Thyroid gland (tissue), 4 donors: ENCODE measurements around the gene TSPO. TPM values are rescaled to one million over a fixed set of nuclear protein-coding genes. Genes with fewer than 3 reads are reported as not detected.
"Not testable (repeated sequence)": the region's sequence is repeated elsewhere in the genome, so short reads cannot be mapped to it uniquely, and the experiment has no call there.

Experiments used
- DNase-seq, 2 donors: peaks; one replicate each; pipeline ENCODE4 v3.0.0-alpha.2; 2019
- H3K27ac ChIP-seq, 3 donors: fragments of 200-600 bp; sonication (generic); 1 replicate in 2 of 3; 2 replicates in 1 of 3; pipeline ENCODE4 v1.5.1; 2016 to 2019; ENCODE audit warnings: mild to moderate bottlenecking in 1 of 3, moderate library complexity in 1 of 3
- H3K27me3 ChIP-seq: fragments of 200-600 bp; sonication (generic); one replicate; pipeline ENCODE4 v1.5.1; 2019
- H3K36me3 ChIP-seq, 2 donors: fragments of 200-600 bp; sonication (generic); one replicate each; pipeline ENCODE4 v1.5.1; 2016 to 2019
- H3K4me1 ChIP-seq, 2 donors: fragments of 200-600 bp; sonication (generic); one replicate each; pipeline ENCODE4 v1.5.1; 2017 to 2019
- H3K4me3 ChIP-seq, 3 donors: fragments of 200-600 bp; sonication (generic); replicated peaks in 1 of 3; 1 replicate in 2 of 3; 2 replicates in 1 of 3; pipeline ENCODE4 v1.5.1; 2016; ENCODE audit warnings: mild to moderate bottlenecking in 1 of 3
- H3K9me3 ChIP-seq: fragments of 200-600 bp; sonication (generic); one replicate; pipeline ENCODE4 v1.5.1; 2017
- CTCF ChIP-seq, 6 experiments: fragments of 200-600 bp in 3 of 6; fragments of 450-650 bp in 3 of 6; sonication (generic) in 3 of 6; IDR thresholded peaks; one replicate each; pipeline ENCODE4 v1.5.1; 2016 to 2019; ENCODE audit warnings: antibody characterized with exemption in 6 of 6, mild to moderate bottlenecking in 2 of 6, inconsistent platforms in 1 of 6, moderate library complexity in 1 of 6
- POLR2A ChIP-seq, 2 donors: fragments of 450-650 bp; IDR thresholded peaks; one replicate each; pipeline ENCODE4 v1.6.1; 2017; ENCODE audit warnings: antibody characterized with exemption in 2 of 2, mild to moderate bottlenecking in 2 of 2, moderate library complexity in 1 of 2
- WGBS, 2 donors: methylation state at CpG; one replicate each; pipeline ENCODE4 v1.1.5; 2017; 5-methylcytosine and 5-hydroxymethylcytosine counted together
- intact Hi-C: fragments of 100-400 bp; cut with DNase I; formaldehyde crosslinking; loops from one replicate; pipeline ENCODE4 v1.15.1; 2023
- total RNA-seq, 4 donors: library from RNA; depleted of rRNA; stranded (reverse); fragments of >200 nt; gene quantifications; one replicate each; pipeline ENCODE4 v1.2.3, GENCODE V29; 2016

The TSPO gene
- total RNA-seq, 4 donors from 2014 or later: 87.4 to 234 (median 170) TPM

- Histone ChIP-seq H3K36me3 (peaks cover 27 to 42% of the 10 kb centered on the region in 2 donors), H3K27ac (peak overlapping the region in 2 of 3 donors; percentile 17 to 21), H3K27me3 (no peaks in the 10 kb centered on the region), H3K9me3 (no peaks in the 10 kb centered on the region), H3K4me3 (no peak overlapping the region), H3K4me1 (peaks cover 4 to 5% of the 10 kb centered on the region in 2 donors)
- TF ChIP-seq POLR2A (IDR thresholded peaks at IDR 0.05): no peak
- no peak for TF ChIP-seq CTCF (IDR thresholded peaks at IDR 0.05)
- intact Hi-C loops: no loop called here
- WGBS, 2 donors: 67 to 75% methylated on average over 7 to 10 of the region's 10 CpGs
- DNase-seq: no peak
Observed at GRCh38 chr22:43136801-43137200, 14.6 kb upstream of the TSPO start.

- DNase-seq: peak; percentile 85
- H3K36me3 ChIP-seq: peaks cover 6 to 7% of the 10 kb centered on the region in 2 donors
- H3K27ac ChIP-seq: peak within 1 kb of the TSS in 2 of 3 donors; percentile 35 to 61
- H3K4me1 ChIP-seq: peaks cover 13 to 15% of the 10 kb centered on the region in 2 donors
- intact Hi-C loops: no loop called here
- H3K9me3 ChIP-seq: no peaks in the 10 kb centered on the region
- peak within 1 kb of the TSS; percentile 93 to 96 (median 96) for H3K4me3 ChIP-seq
- H3K27me3 ChIP-seq: no peaks in the 10 kb centered on the region
- WGBS, 2 donors: 0 to 1% methylated on average over 6 to 29 of the region's 83 CpGs
- TF ChIP-seq CTCF (IDR thresholded peaks at IDR 0.05): peak in 1 of 6 experiments; percentile 15
- peak in 1 of 2 donors; percentile 72 for TF ChIP-seq POLR2A (IDR thresholded peaks at IDR 0.05)
Observed at GRCh38 chr22:43142880-43143562, 8.3 kb upstream of the TSPO start, which contains the start of gene MCAT. Gene MCAT (minus strand): TSS chr22:43143398. CDS start chr22:43143348, 50 bp downstream.

GRCh38 chr22:43144949-43145348 is 6.4 kb upstream of the TSPO start:
- 46 to 49% methylated on average over 3 of the region's 3 CpGs for WGBS, 2 donors
- Histone ChIP-seq H3K4me1 (peaks cover 13 to 15% of the 10 kb centered on the region in 2 donors), H3K27ac (no peak overlapping the region), H3K9me3 (no peaks in the 10 kb centered on the region), H3K4me3 (no peak overlapping the region), H3K27me3 (no peaks in the 10 kb centered on the region), H3K36me3 (peaks cover 3 to 7% of the 10 kb centered on the region in 2 donors)
- peak; percentile 46 to 50 for DNase-seq
- intact Hi-C loops: no loop called here
- TF ChIP-seq POLR2A (IDR thresholded peaks at IDR 0.05) (no peak), CTCF (IDR thresholded peaks at IDR 0.05) (no peak)

- H3K9me3 ChIP-seq, H3K4me3 ChIP-seq, H3K36me3 ChIP-seq, intact Hi-C loops, H3K27me3 ChIP-seq, H3K27ac ChIP-seq, DNase-seq: not testable (repeated sequence)
- WGBS, 2 donors: 84 to 88% methylated on average over 8 of the region's 8 CpGs
- peaks cover 13 to 15% of the 10 kb centered on the region in 2 donors for H3K4me1 ChIP-seq
Observed at GRCh38 chr22:43145371-43145770, 6.0 kb upstream of the TSPO start.

- 85 to 91% methylated on average over 15 of the region's 15 CpGs for WGBS, 2 donors
- H3K4me3 ChIP-seq, H3K9me3 ChIP-seq, intact Hi-C loops, H3K27ac ChIP-seq, H3K27me3 ChIP-seq, H3K36me3 ChIP-seq, DNase-seq: not testable (repeated sequence)
- H3K4me1 ChIP-seq: peaks cover 15 to 21% of the 10 kb centered on the region in 2 donors
Observed at GRCh38 chr22:43146332-43146731, 5.0 kb upstream of the TSPO start.

- Histone ChIP-seq H3K27ac (no peak overlapping the region), H3K27me3 (no peaks in the 10 kb centered on the region), H3K4me1 (peaks cover 13 to 20% of the 10 kb centered on the region in 2 donors), H3K9me3 (no peaks in the 10 kb centered on the region), H3K36me3 (no peaks in the 10 kb centered on the region), H3K4me3 (no peak overlapping the region)
- peak; percentile 21 to 35 for DNase-seq
- WGBS, 2 donors: 33 to 46% methylated on average over 8 of the region's 8 CpGs
- intact Hi-C loops: no loop called here
- no peak for TF ChIP-seq CTCF (IDR thresholded peaks at IDR 0.05)
- no peak for TF ChIP-seq POLR2A (IDR thresholded peaks at IDR 0.05)
Observed at GRCh38 chr22:43147821-43148220, 3.5 kb upstream of the TSPO start.
